AG04449 (cell line): ENCODE data around the gene CST1.
"Not testable (repeated sequence)": the region's sequence is repeated elsewhere in the genome, so short reads cannot be mapped to it uniquely, and the experiment has no call there.

Source experiments
- CTCF ChIA-PET: fragments of 350-600 bp; formaldehyde crosslinking; extraction: SDS; loops from one replicate; lab custom pipeline; 2021; ENCODE audit warnings: antibody characterized with exemption; lab: Yijun Ruan, JAX
- POLR2A ChIA-PET: fragments of 400-600, 350-600 bp; formaldehyde crosslinking; extraction: SDS; loops from one replicate; lab custom pipeline; 2020; ENCODE audit warnings: antibody characterized with exemption, inconsistent platforms; lab: Yijun Ruan, JAX
- DNase-seq: peaks from one replicate; pipeline ENCODE4 v3.0.0-alpha.2; 2010; ENCODE audit warnings: low read depth, low spot score
- H3K4me3 ChIP-seq: 2 replicates; pipeline ENCODE4 v1.5.1; 2011; ENCODE audit warnings: low read depth, mild to moderate bottlenecking, control low read depth, low read length
- CTCF ChIP-seq: IDR thresholded peaks from one replicate; pipeline ENCODE4 v1.5.1; 2011; ENCODE audit warnings: mild to moderate bottlenecking, moderate library complexity, low read length, control low read depth, inconsistent platforms; ENCODE audit not compliant: insufficient read depth; ENCODE audit errors: missing control alignments

The CST1 gene

GRCh38 chr20:23759306-23759940, 8.7 kb upstream of the CST1 start:
- CTCF ChIA-PET: no interaction called here
- no peak overlapping the region for H3K4me3 ChIP-seq
- POLR2A ChIA-PET: no interaction called here
- TF ChIP-seq CTCF: no peak
- DNase-seq: no peak

- DNase-seq, POLR2A ChIA-PET, CTCF ChIA-PET: not testable (repeated sequence)
These were observed 6.1 kb upstream of the CST1 start for GRCh38 chr20:23756792-23757191.

DNA sequence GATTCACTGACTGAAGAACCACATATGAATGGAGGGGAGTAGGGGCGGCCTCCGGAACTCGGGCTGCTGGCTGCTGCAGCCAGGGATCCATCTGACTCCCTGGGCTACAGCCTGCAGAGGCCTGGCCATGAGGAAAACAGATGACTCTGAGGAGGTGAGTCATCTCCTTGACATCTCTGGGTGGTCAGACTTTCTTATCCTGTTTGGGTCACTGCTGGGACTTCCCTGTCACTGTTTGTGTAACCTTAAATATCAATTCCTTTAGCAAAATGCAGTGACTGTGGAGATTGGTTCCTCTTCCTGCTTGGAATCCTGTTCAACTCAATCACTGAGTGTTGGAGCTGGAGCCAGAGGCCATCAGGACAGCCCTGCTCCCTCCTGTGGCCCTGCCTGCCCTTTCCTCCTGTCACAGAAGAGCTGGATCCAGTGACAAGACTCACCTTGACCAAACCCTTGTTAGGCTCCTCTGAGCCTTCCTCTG, 4.4 kb upstream of the CST1 start:
- H3K4me3 ChIP-seq, DNase-seq, CTCF ChIA-PET, POLR2A ChIA-PET: not testable (repeated sequence)

More at GRCh38 chr20:23756792-23757191, 6.1 kb upstream of the CST1 start:
- H3K4me3 ChIP-seq: not testable (repeated sequence)

- DNase-seq: no peak
- no peak overlapping the region for H3K4me3 ChIP-seq
- POLR2A ChIA-PET: no interaction called here
- CTCF ChIA-PET: no interaction called here
- TF ChIP-seq CTCF: no peak
These were observed 4.0 kb upstream of the CST1 start for GRCh38 chr20:23754731-23755130.

DNA sequence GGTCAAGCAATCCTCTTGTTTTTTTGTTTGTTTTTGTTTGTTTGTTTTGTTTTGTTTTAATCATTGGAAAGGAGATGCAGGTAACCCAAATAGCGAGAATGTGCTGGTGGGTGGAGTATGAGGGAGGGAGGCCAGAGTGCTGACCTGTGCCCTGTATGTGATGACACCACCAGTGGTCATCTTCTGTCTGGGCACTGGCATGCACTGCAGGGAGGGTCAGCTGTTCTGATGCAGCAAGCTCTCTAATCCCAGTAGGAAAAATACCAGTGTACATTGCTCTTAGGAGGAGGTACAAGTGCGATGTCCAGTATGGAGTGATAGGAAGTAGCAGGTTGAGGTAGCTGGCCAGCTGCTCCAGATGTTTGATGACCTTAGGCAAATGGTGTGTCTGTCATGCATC, 2.9 kb upstream of the CST1 start:
- TF ChIP-seq CTCF: no peak
- CTCF ChIA-PET: no interaction called here
- POLR2A ChIA-PET: no interaction called here
- no peak for DNase-seq
- no peak overlapping the region for H3K4me3 ChIP-seq

DNA sequence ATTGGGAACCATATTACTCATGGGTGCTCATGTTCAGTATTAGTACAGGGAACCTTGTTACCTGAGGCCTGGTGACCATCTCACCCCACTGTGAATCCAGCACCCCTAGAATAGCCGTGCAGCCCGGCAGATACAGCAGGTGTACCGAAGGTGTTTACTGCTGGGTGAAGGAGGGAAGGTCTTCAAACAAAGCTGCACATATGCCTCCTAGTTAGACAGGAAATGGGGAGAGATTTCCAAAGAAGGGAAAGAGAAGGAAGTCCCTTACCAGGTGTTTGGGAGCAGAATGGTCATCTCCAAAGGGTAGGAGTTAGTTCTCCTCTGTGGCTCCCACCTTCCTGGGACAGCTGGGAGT, 2.4 kb upstream of the CST1 start:
- no peak overlapping the region for H3K4me3 ChIP-seq
- CTCF ChIA-PET: no interaction called here
- TF ChIP-seq CTCF: no peak
- no peak for DNase-seq
- POLR2A ChIA-PET: no interaction called here

DNA sequence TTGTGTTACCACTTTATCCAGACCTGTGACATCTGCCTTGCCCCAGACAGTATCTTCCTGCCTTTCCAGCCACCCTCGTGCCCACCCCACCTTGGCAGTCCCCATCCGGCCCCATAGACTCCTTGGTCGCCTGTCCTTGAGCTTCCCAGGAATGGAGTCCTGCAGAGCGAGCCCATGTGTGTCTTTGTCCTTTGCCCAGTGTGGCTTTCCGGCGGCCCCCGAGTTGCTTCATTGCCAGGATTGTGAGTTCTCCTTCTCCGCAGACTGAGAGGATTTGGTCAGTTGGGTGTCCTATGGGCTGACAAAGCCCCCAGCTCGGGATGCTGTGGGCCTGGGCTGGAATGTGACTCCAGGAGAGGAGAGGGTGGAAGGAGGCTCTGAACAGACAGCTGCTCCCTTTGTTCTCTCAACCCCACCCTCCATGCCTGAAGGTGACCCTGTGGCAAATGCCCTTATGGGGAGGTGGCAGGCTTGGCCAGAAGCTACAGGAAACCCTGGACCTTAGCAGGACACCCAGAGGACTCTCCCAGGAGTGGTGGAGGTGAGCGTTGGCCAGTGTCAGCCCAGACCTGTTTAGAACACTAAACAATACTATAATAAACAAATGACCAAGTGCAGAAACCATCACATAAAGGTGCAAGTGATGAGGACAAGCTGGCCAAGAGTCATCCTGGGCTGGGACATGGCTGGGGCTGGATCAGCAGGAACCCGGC, 1.9 kb upstream of the CST1 start:
- no peak for DNase-seq
- CTCF ChIA-PET: no interaction called here
- no peak overlapping the region for H3K4me3 ChIP-seq
- no peak for TF ChIP-seq CTCF
- POLR2A ChIA-PET: no interaction called here
